GM12878 (cell line): ENCODE data around the gene MYO1E. TPM values are rescaled to one million over a fixed set of nuclear protein-coding genes. Genes with fewer than 3 reads are reported as not detected.

Experiments used
- ATF7 ChIP-seq: fragments of 450-650 bp; IDR thresholded peaks from 2 replicates; pipeline ENCODE4 v1.6.1; 2016; ENCODE audit warnings: low read depth, mild to moderate bottlenecking
- BACH1 ChIP-seq: fragments of 450-650 bp; IDR thresholded peaks from 2 replicates; pipeline ENCODE4 v1.6.1; 2017; ENCODE audit warnings: mild to moderate bottlenecking, borderline replicate concordance
- BHLHE40 ChIP-seq, 2 experiments: fragments of 450-650 bp in 1 of 2; IDR thresholded peaks; 2 replicates each; pipeline ENCODE4 v1.6.1; 2011 to 2017; ENCODE audit warnings: low read depth in 2 of 2, borderline replicate concordance in 1 of 2, improper control_type of control experiment in 1 of 2, low read length in 1 of 2, mild to moderate bottlenecking in 1 of 2
- BMI1 ChIP-seq: fragments of 450-650 bp; IDR thresholded peaks from 2 replicates; pipeline ENCODE4 v1.6.1; 2016; ENCODE audit warnings: mild to moderate bottlenecking, moderate library complexity, borderline replicate concordance
- BRCA1 ChIP-seq: IDR thresholded peaks from 2 replicates; pipeline ENCODE4 v1.6.1; 2011; ENCODE audit warnings: low read depth, low read length, improper control_type of control experiment
- CBFB ChIP-seq: IDR thresholded peaks from 2 replicates; pipeline ENCODE4 v1.6.1; 2016; ENCODE audit warnings: antibody characterized with exemption, low read depth
- CBX5 ChIP-seq: sonication (generic); IDR thresholded peaks from 2 replicates; pipeline ENCODE4 v1.6.1; 2016; ENCODE audit warnings: low read depth, moderate library complexity, mild to moderate bottlenecking, inconsistent platforms
- FOS ChIP-seq: IDR thresholded peaks from 3 replicates; pipeline ENCODE4 v1.6.1; 2011; ENCODE audit warnings: borderline replicate concordance; ENCODE audit not compliant: insufficient read length; ENCODE audit errors: extremely low read depth
- HCFC1 ChIP-seq: fragments of 150-350 bp; IDR thresholded peaks from 2 replicates; pipeline ENCODE4 v1.6.1; 2014; ENCODE audit warnings: low read length
- HDAC2 ChIP-seq: fragments of 200-600 bp; sonication (generic); IDR thresholded peaks from 2 replicates; pipeline ENCODE4 v1.6.1; 2017
- NKRF ChIP-seq: fragments of 450-650 bp; conservative IDR thresholded peaks from 2 replicates; pipeline ENCODE4 v1.6.1; 2017; ENCODE audit warnings: mild to moderate bottlenecking, moderate library complexity
- PML ChIP-seq: IDR thresholded peaks from 2 replicates; pipeline ENCODE4 v1.6.1; 2012; ENCODE audit warnings: low read length, inconsistent platforms
- POU2F2 ChIP-seq: IDR thresholded peaks from 3 replicates; pipeline ENCODE4 v1.6.1; 2011; ENCODE audit warnings: low read depth, mild to moderate bottlenecking, low read length, borderline replicate concordance
- RFX5 ChIP-seq: IDR thresholded peaks from 2 replicates; pipeline ENCODE4 v1.6.1; 2011; ENCODE audit warnings: low read depth, low read length, improper control_type of control experiment
- RUNX3 ChIP-seq: IDR thresholded peaks from 2 replicates; pipeline ENCODE4 v1.6.1; 2012; ENCODE audit warnings: low read length, inconsistent platforms
- ZNF207 ChIP-seq: fragments of 450-650 bp; IDR thresholded peaks from 2 replicates; pipeline ENCODE4 v1.6.1; 2014; ENCODE audit warnings: antibody characterized with exemption, mild to moderate bottlenecking, borderline replicate concordance
- polyA plus RNA-seq, 11 experiments: library from polyadenylated mRNA; depleted of rRNA in 4 of 11; unstranded in 6 of 11; stranded (reverse) in 5 of 11; fragments of >200 nt; fragmentation: Nextera tagmentation in 4 of 11; fragmentation: Illumina TruSeq in 1 of 11; extraction: Ambion mirVana in 4 of 11; extraction: Trizol in 1 of 11; gene quantifications; 1 replicate in 1 of 11; 2 replicates in 10 of 11; pipeline versions ENCODE4 v1.2.1 to v1.2.3, GENCODE V29; 2011 to 2016; ENCODE audit warnings: inconsistent platforms in 2 of 11, missing spikeins in 2 of 11, low read depth in 1 of 11
- total RNA-seq, 4 experiments: library from RNA; depleted of rRNA in 3 of 4; stranded (reverse); fragments of >200 nt in 3 of 4; fragmentation: Illumina TruSeq in 1 of 4; extraction: Trizol in 1 of 4; gene quantifications; 2 replicates each; pipeline versions ENCODE4 v1.2.1 to v1.2.3, GENCODE V29; 2013 to 2021
- TF ChIP-seq, protein P1 (sequence below): IDR thresholded peaks from 2 replicates; pipeline ENCODE4 v1.6.1; 2012; ENCODE audit warnings: improper control_type of control experiment, low read depth, low read length; ENCODE audit not compliant: insufficient replicate concordance
- TF ChIP-seq, protein P2 (sequence below): IDR thresholded peaks from 2 replicates; pipeline ENCODE4 v1.6.1; 2011; ENCODE audit warnings: borderline replicate concordance, low read depth, mild to moderate bottlenecking, moderate library complexity, low read length; ENCODE audit not compliant: insufficient read depth, poor library complexity, severe bottlenecking
- TF ChIP-seq, protein P3 (sequence below): fragments of 450-650 bp; IDR thresholded peaks from 2 replicates; pipeline ENCODE4 v1.6.1; 2017; ENCODE audit warnings: low read depth, mild to moderate bottlenecking, moderate library complexity

The MYO1E gene
- total and polyA plus RNA-seq, 10 of the 15 experiments (the other 5 are each of a cell fraction or from before 2014, with no cell fraction given), result 10.3 to 266 (median 64.9) TPM

DNA sequence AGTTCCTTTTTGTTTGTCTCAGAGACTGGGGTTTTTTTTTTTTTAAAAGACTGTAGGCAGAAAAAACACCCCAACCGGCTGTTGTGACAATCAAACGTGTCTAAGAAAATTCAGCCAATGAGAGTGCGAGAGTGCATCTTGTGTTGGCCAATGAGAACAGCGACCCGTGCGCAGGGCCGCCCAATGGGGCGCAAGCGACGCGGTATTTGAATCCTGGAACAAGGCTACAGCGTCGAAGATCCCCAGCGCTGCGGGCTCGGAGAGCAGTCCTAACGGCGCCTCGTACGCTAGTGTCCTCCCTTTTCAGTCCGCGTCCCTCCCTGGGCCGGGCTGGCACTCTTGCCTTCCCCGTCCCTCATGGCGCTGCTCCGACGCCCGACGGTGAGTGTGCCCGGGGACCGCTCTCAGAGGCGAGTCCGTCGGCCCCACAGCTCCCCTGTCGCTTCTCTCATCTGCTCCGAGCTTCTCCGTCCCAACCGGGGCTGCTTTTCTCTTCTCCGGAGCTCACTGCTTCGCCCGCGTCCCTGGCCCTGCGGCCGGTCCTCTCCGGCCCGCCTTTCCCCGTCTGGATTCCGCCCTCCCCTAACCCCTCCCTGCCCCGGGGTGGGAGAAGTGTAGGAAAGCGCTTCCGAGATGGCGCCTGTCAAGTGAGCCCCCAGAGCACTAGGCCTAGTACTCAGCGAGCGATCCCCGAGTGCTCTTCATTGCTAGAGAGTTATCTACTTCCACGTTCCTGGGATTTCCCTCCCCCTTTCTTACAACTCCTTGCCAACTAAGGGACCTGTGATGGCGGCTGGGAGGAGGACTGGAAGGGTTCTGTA is 267.5 kb downstream of the MYO1E start, which contains the start of gene CCNB2 (continued):
- TF ChIP-seq RUNX3 (0 out of 2 replicates have a peak, but pooled peaks have one; percentile 4), BMI1 (no peak), BACH1 (0 out of 2 replicates have a peak, but pooled peaks have one; percentile 58), ATF7 (no peak; the same call in 1 of the 2 replicates), CBX5 (0 out of 2 replicates have a peak, but pooled peaks have one; percentile 6), CBFB (peak; percentile 45; the same call in 1 of the 2 replicates), POU2F2 (peak; percentile 45; the same call in 2 of the 3 replicates), BHLHE40 (IDR thresholded peaks at IDR 0.05; ENCODE audit: borderline replicate concordance in 1 of 2, low read depth in 2 of 2, low read length in 1 of 2) (peak; percentile 87 to 94), BRCA1 (no peak), NKRF (peak; percentile 100), RFX5 (peak; percentile 59; the same call in 1 of the 2 replicates), HCFC1 (no peak), PML (no peak), ZNF207 (no peak), HDAC2 (peak; percentile 85; the same call in 1 of the 2 replicates), FOS (peak; percentile 67)
- TF ChIP-seq, protein P1, sequence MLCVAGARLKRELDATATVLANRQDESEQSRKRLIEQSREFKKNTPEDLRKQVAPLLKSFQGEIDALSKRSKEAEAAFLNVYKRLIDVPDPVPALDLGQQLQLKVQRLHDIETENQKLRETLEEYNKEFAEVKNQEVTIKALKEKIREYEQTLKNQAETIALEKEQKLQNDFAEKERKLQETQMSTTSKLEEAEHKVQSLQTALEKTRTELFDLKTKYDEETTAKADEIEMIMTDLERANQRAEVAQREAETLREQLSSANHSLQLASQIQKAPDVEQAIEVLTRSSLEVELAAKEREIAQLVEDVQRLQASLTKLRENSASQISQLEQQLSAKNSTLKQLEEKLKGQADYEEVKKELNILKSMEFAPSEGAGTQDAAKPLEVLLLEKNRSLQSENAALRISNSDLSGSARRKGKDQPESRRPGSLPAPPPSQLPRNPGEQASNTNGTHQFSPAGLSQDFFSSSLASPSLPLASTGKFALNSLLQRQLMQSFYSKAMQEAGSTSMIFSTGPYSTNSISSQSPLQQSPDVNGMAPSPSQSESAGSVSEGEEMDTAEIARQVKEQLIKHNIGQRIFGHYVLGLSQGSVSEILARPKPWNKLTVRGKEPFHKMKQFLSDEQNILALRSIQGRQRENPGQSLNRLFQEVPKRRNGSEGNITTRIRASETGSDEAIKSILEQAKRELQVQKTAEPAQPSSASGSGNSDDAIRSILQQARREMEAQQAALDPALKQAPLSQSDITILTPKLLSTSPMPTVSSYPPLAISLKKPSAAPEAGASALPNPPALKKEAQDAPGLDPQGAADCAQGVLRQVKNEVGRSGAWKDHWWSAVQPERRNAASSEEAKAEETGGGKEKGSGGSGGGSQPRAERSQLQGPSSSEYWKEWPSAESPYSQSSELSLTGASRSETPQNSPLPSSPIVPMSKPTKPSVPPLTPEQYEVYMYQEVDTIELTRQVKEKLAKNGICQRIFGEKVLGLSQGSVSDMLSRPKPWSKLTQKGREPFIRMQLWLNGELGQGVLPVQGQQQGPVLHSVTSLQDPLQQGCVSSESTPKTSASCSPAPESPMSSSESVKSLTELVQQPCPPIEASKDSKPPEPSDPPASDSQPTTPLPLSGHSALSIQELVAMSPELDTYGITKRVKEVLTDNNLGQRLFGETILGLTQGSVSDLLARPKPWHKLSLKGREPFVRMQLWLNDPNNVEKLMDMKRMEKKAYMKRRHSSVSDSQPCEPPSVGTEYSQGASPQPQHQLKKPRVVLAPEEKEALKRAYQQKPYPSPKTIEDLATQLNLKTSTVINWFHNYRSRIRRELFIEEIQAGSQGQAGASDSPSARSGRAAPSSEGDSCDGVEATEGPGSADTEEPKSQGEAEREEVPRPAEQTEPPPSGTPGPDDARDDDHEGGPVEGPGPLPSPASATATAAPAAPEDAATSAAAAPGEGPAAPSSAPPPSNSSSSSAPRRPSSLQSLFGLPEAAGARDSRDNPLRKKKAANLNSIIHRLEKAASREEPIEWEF, result no peak
- TF ChIP-seq, protein P2, sequence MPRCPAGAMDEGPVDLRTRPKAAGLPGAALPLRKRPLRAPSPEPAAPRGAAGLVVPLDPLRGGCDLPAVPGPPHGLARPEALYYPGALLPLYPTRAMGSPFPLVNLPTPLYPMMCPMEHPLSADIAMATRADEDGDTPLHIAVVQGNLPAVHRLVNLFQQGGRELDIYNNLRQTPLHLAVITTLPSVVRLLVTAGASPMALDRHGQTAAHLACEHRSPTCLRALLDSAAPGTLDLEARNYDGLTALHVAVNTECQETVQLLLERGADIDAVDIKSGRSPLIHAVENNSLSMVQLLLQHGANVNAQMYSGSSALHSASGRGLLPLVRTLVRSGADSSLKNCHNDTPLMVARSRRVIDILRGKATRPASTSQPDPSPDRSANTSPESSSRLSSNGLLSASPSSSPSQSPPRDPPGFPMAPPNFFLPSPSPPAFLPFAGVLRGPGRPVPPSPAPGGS, result no peak
- TF ChIP-seq, protein P3, sequence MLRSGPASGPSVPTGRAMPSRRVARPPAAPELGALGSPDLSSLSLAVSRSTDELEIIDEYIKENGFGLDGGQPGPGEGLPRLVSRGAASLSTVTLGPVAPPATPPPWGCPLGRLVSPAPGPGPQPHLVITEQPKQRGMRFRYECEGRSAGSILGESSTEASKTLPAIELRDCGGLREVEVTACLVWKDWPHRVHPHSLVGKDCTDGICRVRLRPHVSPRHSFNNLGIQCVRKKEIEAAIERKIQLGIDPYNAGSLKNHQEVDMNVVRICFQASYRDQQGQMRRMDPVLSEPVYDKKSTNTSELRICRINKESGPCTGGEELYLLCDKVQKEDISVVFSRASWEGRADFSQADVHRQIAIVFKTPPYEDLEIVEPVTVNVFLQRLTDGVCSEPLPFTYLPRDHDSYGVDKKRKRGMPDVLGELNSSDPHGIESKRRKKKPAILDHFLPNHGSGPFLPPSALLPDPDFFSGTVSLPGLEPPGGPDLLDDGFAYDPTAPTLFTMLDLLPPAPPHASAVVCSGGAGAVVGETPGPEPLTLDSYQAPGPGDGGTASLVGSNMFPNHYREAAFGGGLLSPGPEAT, result no peak
